AG04450 (cell line): Measurements from ENCODE around the gene FILIP1L. TPM values are rescaled to one million over a fixed set of nuclear protein-coding genes. Genes with fewer than 3 reads are reported as not detected.

ENCODE experiments used
- CTCF ChIA-PET: fragments of 300-600, 350-600 bp; formaldehyde crosslinking; extraction: SDS; loops from one replicate; lab custom pipeline; 2022; ENCODE audit warnings: antibody characterized with exemption, inconsistent platforms; lab: Charles Lee
- POLR2A ChIA-PET: fragments of 350-600 bp; formaldehyde crosslinking; extraction: SDS; loops from one replicate; lab custom pipeline; 2021; ENCODE audit warnings: antibody characterized with exemption, inconsistent platforms; lab: Yijun Ruan, JAX
- DNase-seq: peaks from one replicate; pipeline ENCODE4 v3.0.0-alpha.2; 2011; ENCODE audit warnings: low read depth, low spot score
- H3K27ac ChIP-seq: one replicate; pipeline ENCODE4 v1.5.1; 2012; ENCODE audit warnings: low read depth, low read length, control low read depth
- H3K27me3 ChIP-seq: one replicate; pipeline ENCODE4 v1.6.0; 2012; ENCODE audit warnings: low read length; ENCODE audit not compliant: control insufficient read depth, insufficient read depth
- H3K4me3 ChIP-seq: 2 replicates; pipeline ENCODE4 v1.5.1; 2011; ENCODE audit warnings: mild to moderate bottlenecking, low read depth, low read length, control low read depth
- H3K9me3 ChIP-seq: 2 replicates; pipeline ENCODE4 v1.5.1; 2012; ENCODE audit warnings: low read length; ENCODE audit not compliant: control insufficient read depth, insufficient read depth
- polyA plus RNA-seq: library from polyadenylated mRNA; depleted of rRNA; stranded (reverse); fragments of >200 nt; gene quantifications from 2 replicates; pipeline ENCODE4 v1.2.3, GENCODE V29; 2011
- TF ChIP-seq, protein P1 (sequence below): IDR thresholded peaks from 2 replicates; pipeline ENCODE4 v1.5.1; 2011; ENCODE audit warnings: low read depth, low read length, control low read depth, inconsistent platforms

The FILIP1L gene
- polyA plus RNA-seq, 1 experiment, result 75.5 TPM

DNA sequence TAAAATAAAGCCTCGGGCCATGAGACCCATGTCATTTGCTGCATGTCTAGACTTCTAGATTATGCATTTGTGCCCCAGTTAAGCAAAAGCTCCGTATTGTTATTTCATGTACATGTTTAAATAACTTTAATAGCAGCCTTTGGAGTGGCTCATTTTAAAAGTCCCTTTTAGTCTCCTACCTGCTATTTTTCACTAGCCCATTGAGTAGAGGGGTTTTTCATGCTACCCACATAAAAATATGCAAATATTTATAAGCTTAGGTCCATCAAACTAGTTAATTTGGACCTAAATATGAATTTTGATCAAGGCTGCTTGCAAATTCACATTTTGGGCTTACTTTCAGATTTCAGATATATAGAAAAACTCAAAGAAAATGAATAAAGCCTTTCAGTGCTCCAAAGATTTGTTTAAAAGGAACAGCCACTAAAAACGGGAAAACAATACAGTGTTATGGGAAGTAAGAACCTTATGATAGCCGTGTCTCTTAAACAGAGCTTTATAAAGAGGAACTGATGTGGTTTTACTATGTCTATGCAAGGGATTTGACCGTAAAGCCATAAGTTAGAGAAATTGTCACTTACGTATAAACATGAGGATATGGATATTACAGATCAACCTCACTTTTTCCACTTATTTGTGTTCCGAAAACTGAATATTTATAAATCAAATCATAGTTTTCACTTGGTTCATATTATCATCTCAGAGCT lies 30.0 kb downstream of the FILIP1L start:
- ChIA-PET POLR2A (no interaction called here), CTCF (interaction anchor here (0.6 to 1.7 kb wide), 6 partner anchors 10 to 253 kb away, joined by 3 to 8 read pairs (median 4); no protein-coding TSS in a partner anchor)
- TF ChIP-seq, protein P1, sequence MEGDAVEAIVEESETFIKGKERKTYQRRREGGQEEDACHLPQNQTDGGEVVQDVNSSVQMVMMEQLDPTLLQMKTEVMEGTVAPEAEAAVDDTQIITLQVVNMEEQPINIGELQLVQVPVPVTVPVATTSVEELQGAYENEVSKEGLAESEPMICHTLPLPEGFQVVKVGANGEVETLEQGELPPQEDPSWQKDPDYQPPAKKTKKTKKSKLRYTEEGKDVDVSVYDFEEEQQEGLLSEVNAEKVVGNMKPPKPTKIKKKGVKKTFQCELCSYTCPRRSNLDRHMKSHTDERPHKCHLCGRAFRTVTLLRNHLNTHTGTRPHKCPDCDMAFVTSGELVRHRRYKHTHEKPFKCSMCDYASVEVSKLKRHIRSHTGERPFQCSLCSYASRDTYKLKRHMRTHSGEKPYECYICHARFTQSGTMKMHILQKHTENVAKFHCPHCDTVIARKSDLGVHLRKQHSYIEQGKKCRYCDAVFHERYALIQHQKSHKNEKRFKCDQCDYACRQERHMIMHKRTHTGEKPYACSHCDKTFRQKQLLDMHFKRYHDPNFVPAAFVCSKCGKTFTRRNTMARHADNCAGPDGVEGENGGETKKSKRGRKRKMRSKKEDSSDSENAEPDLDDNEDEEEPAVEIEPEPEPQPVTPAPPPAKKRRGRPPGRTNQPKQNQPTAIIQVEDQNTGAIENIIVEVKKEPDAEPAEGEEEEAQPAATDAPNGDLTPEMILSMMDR, result no peak
- H3K27ac ChIP-seq, result no peak overlapping the region
- no peaks in the 10 kb centered on the region for H3K27me3 ChIP-seq
- no peak overlapping the region for H3K4me3 ChIP-seq
- no peaks in the 10 kb centered on the region for H3K9me3 ChIP-seq
- no peak for DNase-seq

DNA sequence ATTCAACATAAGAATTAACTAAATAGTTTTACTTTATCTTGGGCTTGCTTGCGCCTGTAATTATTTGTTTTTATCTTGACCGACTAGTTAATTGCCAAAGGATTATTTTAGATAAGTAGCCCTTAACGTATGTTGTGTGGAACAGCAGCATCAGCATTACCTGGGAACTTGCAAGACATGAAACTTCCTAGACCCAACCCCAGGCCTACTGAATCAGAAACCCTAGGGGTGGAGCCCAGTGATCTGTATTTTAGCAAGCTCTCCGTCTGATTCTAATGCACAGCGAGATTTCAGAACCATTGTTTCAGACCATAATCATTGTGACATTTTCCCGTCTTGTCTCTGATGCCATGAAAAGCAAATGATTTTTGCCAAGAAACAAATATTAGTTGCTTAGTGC lies 31.1 kb downstream of the FILIP1L start:
- POLR2A ChIA-PET, result interaction anchor here (1.1 kb wide), 1 partner anchor 36 kb away, joined by 3 read pairs; no protein-coding TSS in a partner anchor
- TF ChIP-seq, protein P1, result no peak
- no peak overlapping the region for H3K4me3 ChIP-seq
- H3K27ac ChIP-seq, result no peak overlapping the region
- H3K9me3 ChIP-seq, result no peaks in the 10 kb centered on the region
- H3K27me3 ChIP-seq, result no peaks in the 10 kb centered on the region
- CTCF ChIA-PET, result interaction anchor here (1.5 to 1.7 kb wide), 3 partner anchors 9 to 252 kb away, joined by 3 to 8 read pairs (median 5); no protein-coding TSS in a partner anchor
- DNase-seq, result no peak

DNA sequence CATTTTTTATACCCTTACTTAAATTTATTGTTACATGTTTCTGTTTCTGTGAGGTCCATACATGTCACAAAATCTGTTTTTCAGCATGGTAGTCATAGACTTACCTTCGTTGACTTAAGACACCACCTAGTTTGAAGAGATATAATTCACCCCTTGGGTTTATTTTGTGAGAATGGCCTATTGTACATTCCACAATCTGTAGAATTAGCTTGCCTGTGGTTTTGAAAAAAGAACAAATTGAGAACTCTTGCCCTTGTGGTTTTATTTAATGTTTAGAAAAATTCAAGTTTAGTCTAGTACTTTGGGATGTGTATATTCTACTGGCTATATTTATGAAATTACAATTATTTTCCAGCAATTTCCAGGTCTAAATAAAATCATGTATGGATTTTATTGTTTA lies 31.6 kb downstream of the FILIP1L start:
- CTCF ChIA-PET, result interaction anchor here (1.6 kb wide), 1 partner anchor 14 kb away, joined by 5 read pairs; no protein-coding TSS in a partner anchor
- no peak overlapping the region for H3K27ac ChIP-seq
- POLR2A ChIA-PET, result interaction anchor here (0.8 to 1.1 kb wide), 2 partner anchors 8 to 35 kb away, joined by 3 read pairs; no protein-coding TSS in a partner anchor
- TF ChIP-seq, protein P1, result no peak
- H3K4me3 ChIP-seq, result no peak overlapping the region
- H3K27me3 ChIP-seq, result no peaks in the 10 kb centered on the region
- no peaks in the 10 kb centered on the region for H3K9me3 ChIP-seq
- DNase-seq, result no peak

DNA sequence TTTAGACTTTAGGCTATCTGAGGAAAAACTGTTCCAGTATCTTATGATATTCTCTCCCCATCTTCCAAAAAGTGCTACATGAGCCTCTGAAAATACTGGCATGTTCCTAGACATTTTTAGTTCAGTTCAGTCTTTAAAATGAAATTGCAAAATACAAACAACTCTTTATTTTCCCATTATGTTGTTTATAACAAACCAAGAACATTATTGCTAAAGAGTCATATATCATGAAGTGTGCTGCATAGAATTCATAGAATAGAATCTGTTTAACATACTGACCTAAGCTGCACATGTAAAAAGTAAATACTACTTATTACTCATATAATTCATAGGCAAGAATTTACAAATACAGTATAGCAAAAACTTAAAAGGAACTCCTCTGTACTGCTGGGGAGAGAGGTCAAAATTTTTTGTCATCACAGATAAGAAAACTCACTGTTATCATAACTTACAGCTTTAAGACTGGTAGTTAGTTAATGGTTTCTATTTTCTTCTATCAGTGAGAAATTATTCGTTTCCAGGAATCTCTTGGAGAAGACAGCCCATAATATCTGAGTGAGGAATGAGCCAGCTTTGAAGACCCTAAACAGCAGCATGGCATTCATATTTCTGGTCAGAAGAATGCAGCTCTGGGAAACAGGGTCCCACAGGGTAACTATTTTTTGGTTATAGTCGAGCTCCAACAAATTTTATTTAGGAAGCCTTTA lies 32.2 kb downstream of the FILIP1L start:
- DNase-seq, result no peak
- Histone ChIP-seq H3K9me3 (no peaks in the 10 kb centered on the region), H3K27me3 (no peaks in the 10 kb centered on the region), H3K27ac (no peak overlapping the region), H3K4me3 (no peak overlapping the region)
- ChIA-PET POLR2A (interaction anchor here (0.8 to 1.1 kb wide), 2 partner anchors 8 to 35 kb away, joined by 3 read pairs; no protein-coding TSS in a partner anchor), CTCF (interaction anchor here (1.6 kb wide), 1 partner anchor 13 kb away, joined by 5 read pairs; no protein-coding TSS in a partner anchor)
- TF ChIP-seq, protein P1, result no peak
